ENCODE measurements around the gene PSMA6.

- TF ChIP-seq CTCF (IDR thresholded peaks at IDR 0.05; ENCODE audit: low read length), result no peak
- no peak for TF ChIP-seq EZH2phosphoT487 (IDR thresholded peaks at IDR 0.05; ENCODE audit: low read length)
Measured at GRCh38 chr14:35365130-35366055, 73.2 kb downstream of the PSMA6 start.

Measured in MM.1S (cell line).